H1 (cell line): Measurements from ENCODE around the gene RPTOR. TPM values are rescaled to one million over a fixed set of nuclear protein-coding genes. Genes with fewer than 3 reads are reported as not detected.

Source experiments
- CTCF ChIA-PET: fragments of 300-600 bp; sonication (Branson Sonifier 250); formaldehyde crosslinking; loops from one replicate; lab custom pipeline; 2021; ENCODE audit not compliant: partially characterized antibody; lab: Charles Lee
- POLR2A ChIA-PET: fragments of 300-600 bp; sonication (Branson Sonifier 250); formaldehyde crosslinking; loops from one replicate; lab custom pipeline; 2021; ENCODE audit warnings: inconsistent platforms; ENCODE audit not compliant: partially characterized antibody; lab: Charles Lee
- DNase-seq, 2 experiments: peaks; one replicate each; pipeline versions ENCODE4 v3.0.0 to v3.0.0-alpha.2; 2010 to 2022; ENCODE audit warnings: low spot score in 2 of 2, low read depth in 1 of 2, mixed read lengths in 1 of 2
- FAIRE-seq: peaks from 2 replicates; lab custom pipeline; 2011; peaks lifted over from hg19 to GRCh38; lab: Jason Lieb, UNC
- H2AFZ ChIP-seq: 2 replicates; pipeline ENCODE4 v1.8.1; 2012; ENCODE audit warnings: low read length, inconsistent platforms
- H2AK5ac ChIP-seq: 2 replicates; pipeline ENCODE4 v1.6.1; 2013; ENCODE audit warnings: low read depth, low read length
- H2BK120ac ChIP-seq: replicated peaks from 2 replicates; pipeline ENCODE3; 2013; ENCODE audit warnings: low read depth, low read length, inconsistent platforms
- H2BK12ac ChIP-seq: 2 replicates; pipeline ENCODE4 v1.6.1; 2013; ENCODE audit warnings: low read depth, low read length
- H2BK15ac ChIP-seq: 2 replicates; pipeline ENCODE4 v1.6.1; 2013; ENCODE audit warnings: low read length
- H2BK20ac ChIP-seq: 2 replicates; pipeline ENCODE4 v1.6.1; 2013; ENCODE audit warnings: low read length
- H2BK5ac ChIP-seq: 2 replicates; pipeline ENCODE4 v1.6.1; 2013; ENCODE audit warnings: low read depth, low read length
- H3K14ac ChIP-seq: 2 replicates; pipeline ENCODE4 v1.6.1; 2013; ENCODE audit warnings: inconsistent platforms; ENCODE audit not compliant: insufficient read length
- H3K18ac ChIP-seq: 2 replicates; pipeline ENCODE4 v1.6.1; 2013; ENCODE audit warnings: low read length; ENCODE audit errors: extremely low read depth
- H3K23ac ChIP-seq: 2 replicates; pipeline ENCODE4 v1.6.1; 2013; ENCODE audit warnings: inconsistent platforms; ENCODE audit not compliant: insufficient read length
- H3K23me2 ChIP-seq: 2 replicates; pipeline ENCODE4 v1.6.1; 2013; ENCODE audit warnings: low read depth, low read length
- H3K27ac ChIP-seq: 2 replicates; pipeline ENCODE4 v1.6.1; 2011; ENCODE audit warnings: low read depth, low read length, inconsistent platforms
- H3K27me3 ChIP-seq, 4 experiments: replicated peaks in 1 of 4; 1 replicate in 1 of 4; 2 replicates in 3 of 4; pipeline versions ENCODE4 v1.6.1 to v1.8.1; 2011 to 2013; ENCODE audit warnings: low read length in 3 of 4, mild to moderate bottlenecking in 3 of 4, inconsistent platforms in 2 of 4, mixed read lengths in 2 of 4, moderate library complexity in 1 of 4; ENCODE audit not compliant: control insufficient read depth in 3 of 4, insufficient read depth in 3 of 4; ENCODE audit errors: extremely low read depth in 1 of 4
- H3K36me3 ChIP-seq, 4 experiments: 2 replicates each; pipeline versions ENCODE4 v1.6.1 to v1.8.1; 2011 to 2013; ENCODE audit warnings: mild to moderate bottlenecking in 4 of 4, low read length in 3 of 4, moderate library complexity in 2 of 4, control low read depth in 1 of 4, inconsistent platforms in 1 of 4; ENCODE audit not compliant: insufficient read depth in 4 of 4, control insufficient read depth in 2 of 4
- H3K4ac ChIP-seq: replicated peaks from 2 replicates; pipeline ENCODE3; 2013; ENCODE audit warnings: low read length, low read depth, mixed read lengths, inconsistent platforms; ENCODE audit not compliant: insufficient read length
- H3K4me1 ChIP-seq, 4 experiments: replicated peaks in 1 of 4; 1 replicate in 1 of 4; 2 replicates in 3 of 4; pipeline versions ENCODE4 v1.6.1 to v1.8.1; 2011 to 2013; ENCODE audit warnings: low read length in 3 of 4, inconsistent platforms in 2 of 4, mixed read lengths in 1 of 4; ENCODE audit not compliant: insufficient read depth in 4 of 4, control insufficient read depth in 3 of 4
- H3K4me2 ChIP-seq, 2 experiments: 2 replicates each; pipeline versions ENCODE4 v1.6.1 to v1.8.1; 2011 to 2013; ENCODE audit warnings: low read depth in 2 of 2, low read length in 2 of 2, control low read depth in 1 of 2, inconsistent platforms in 1 of 2, mild to moderate bottlenecking in 1 of 2; ENCODE audit not compliant: insufficient read depth in 1 of 2
- H3K4me3 ChIP-seq, 4 experiments: fragments of 200-600, 300-600 bp in 1 of 4; sonication (generic), shearing (Covaris generic), sonication (Bioruptor Twin) in 1 of 4; 2 replicates each; pipeline versions ENCODE4 v1.5.1 to v1.8.1; 2011 to 2016; ENCODE audit warnings: low read length in 4 of 4, low read depth in 3 of 4, control low read depth in 2 of 4, inconsistent platforms in 2 of 4, mild to moderate bottlenecking in 2 of 4, mixed read lengths in 1 of 4, moderate library complexity in 1 of 4; ENCODE audit not compliant: insufficient read depth in 2 of 4; ENCODE audit errors: extremely low read depth in 1 of 4
- H3K56ac ChIP-seq: replicated peaks from 2 replicates; pipeline ENCODE3; 2013; ENCODE audit warnings: low read depth, mild to moderate bottlenecking, mixed read lengths, low read length, inconsistent platforms; ENCODE audit not compliant: insufficient read length
- H3K79me1 ChIP-seq: 2 replicates; pipeline ENCODE4 v1.6.1; 2013; ENCODE audit warnings: low read depth, low read length, control low read depth
- H3K79me2 ChIP-seq, 2 experiments: 2 replicates each; pipeline versions ENCODE4 v1.6.1 to v1.8.1; 2012 to 2013; ENCODE audit warnings: low read length in 2 of 2, mild to moderate bottlenecking in 2 of 2, inconsistent platforms in 1 of 2; ENCODE audit not compliant: insufficient read depth in 2 of 2, control insufficient read depth in 1 of 2
- H3K9ac ChIP-seq, 4 experiments: replicated peaks in 1 of 4; 1 replicate in 1 of 4; 2 replicates in 3 of 4; pipeline versions ENCODE4 v1.6.1 to v1.8.1; 2011 to 2013; ENCODE audit warnings: low read depth in 3 of 4, low read length in 3 of 4, control low read depth in 2 of 4, mild to moderate bottlenecking in 2 of 4, moderate library complexity in 2 of 4, inconsistent platforms in 1 of 4; ENCODE audit errors: extremely low read depth in 1 of 4
- H3K9me3 ChIP-seq, 2 experiments: 2 replicates each; pipeline versions ENCODE4 v1.6.1 to v1.8.1; 2012 to 2013; ENCODE audit warnings: mild to moderate bottlenecking in 2 of 2, moderate library complexity in 2 of 2, control low read depth in 1 of 2, inconsistent platforms in 1 of 2, low read depth in 1 of 2, low read length in 1 of 2, mixed read lengths in 1 of 2; ENCODE audit not compliant: insufficient read depth in 2 of 2
- H4K20me1 ChIP-seq, 2 experiments: replicated peaks in 1 of 2; 2 replicates each; pipeline versions ENCODE3 to v1.8.1; 2011 to 2013; ENCODE audit warnings: inconsistent platforms in 2 of 2, low read length in 2 of 2, mild to moderate bottlenecking in 1 of 2; ENCODE audit not compliant: insufficient read depth in 2 of 2, control insufficient read depth in 1 of 2
- H4K5ac ChIP-seq: 2 replicates; pipeline ENCODE4 v1.6.1; 2013; ENCODE audit warnings: low read length, low read depth, mixed read lengths, inconsistent platforms; ENCODE audit not compliant: insufficient read length
- H4K8ac ChIP-seq: 2 replicates; pipeline ENCODE4 v1.8.0; 2013; ENCODE audit warnings: mild to moderate bottlenecking, moderate library complexity, low read length, inconsistent platforms; ENCODE audit not compliant: insufficient read depth; ENCODE audit errors: extremely low read depth
- H4K91ac ChIP-seq: replicated peaks from 2 replicates; pipeline ENCODE3; 2013; ENCODE audit warnings: low read length, mixed read lengths, inconsistent platforms; ENCODE audit not compliant: insufficient read length
- BACH1 ChIP-seq: IDR thresholded peaks from 2 replicates; pipeline ENCODE4 v1.6.1; 2012; ENCODE audit warnings: low read length, improper control_type of control experiment
- CHD1 ChIP-seq: IDR thresholded peaks from 2 replicates; pipeline ENCODE4 v1.6.1; 2012; ENCODE audit warnings: low read depth, low read length, improper control_type of control experiment
- CREB1 ChIP-seq: IDR thresholded peaks from 2 replicates; pipeline ENCODE4 v1.6.1; 2012; ENCODE audit warnings: inconsistent platforms
- GABPA ChIP-seq: IDR thresholded peaks from 2 replicates; pipeline ENCODE4 v1.6.1; 2011; ENCODE audit warnings: mild to moderate bottlenecking, low read length, moderate library complexity, borderline replicate concordance; ENCODE audit not compliant: insufficient read depth
- HDAC2 ChIP-seq, 2 experiments: fragments of 300-600 bp in 1 of 2; sonication (generic) in 1 of 2; IDR thresholded peaks; 2 replicates each; pipeline ENCODE4 v1.6.1; 2011 to 2012; ENCODE audit warnings: low read depth in 2 of 2, low read length in 2 of 2, mild to moderate bottlenecking in 2 of 2, moderate library complexity in 2 of 2, borderline replicate concordance in 1 of 2, inconsistent platforms in 1 of 2
- JUN ChIP-seq: IDR thresholded peaks from 2 replicates; pipeline ENCODE4 v1.6.1; 2011; ENCODE audit warnings: low read depth, mild to moderate bottlenecking, improper control_type of control experiment, low read length
- KDM5A ChIP-seq: fragments of 200-600 bp; IDR thresholded peaks from 2 replicates; pipeline ENCODE4 v1.7.1; 2012; ENCODE audit warnings: mild to moderate bottlenecking, low read length, inconsistent platforms, mixed read lengths
- NANOG ChIP-seq: IDR thresholded peaks from 2 replicates; pipeline ENCODE4 v1.6.1; 2011; ENCODE audit warnings: low read length, low read depth, mild to moderate bottlenecking, inconsistent platforms; ENCODE audit not compliant: insufficient read depth, poor library complexity, severe bottlenecking
- NRF1 ChIP-seq: IDR thresholded peaks from 2 replicates; pipeline ENCODE4 v1.6.1; 2011; ENCODE audit warnings: mild to moderate bottlenecking, low read depth, low read length, improper control_type of control experiment
- RFX5 ChIP-seq: IDR thresholded peaks from 2 replicates; pipeline ENCODE4 v1.6.1; 2011; ENCODE audit warnings: low read depth, low read length, improper control_type of control experiment, borderline replicate concordance
- TAF1 ChIP-seq: IDR thresholded peaks from 2 replicates; pipeline ENCODE4 v1.6.1; 2011; ENCODE audit warnings: mild to moderate bottlenecking, low read depth, low read length
- TAF7 ChIP-seq: optimal IDR thresholded peaks from 2 replicates; pipeline ENCODE3; 2011; ENCODE audit warnings: low read depth, mild to moderate bottlenecking, inconsistent platforms, low read length, moderate library complexity, borderline replicate concordance
- TCF12 ChIP-seq: IDR thresholded peaks from 2 replicates; pipeline ENCODE4 v1.6.1; 2011; ENCODE audit warnings: low read depth, mild to moderate bottlenecking, low read length
- USF2 ChIP-seq: IDR thresholded peaks from 2 replicates; pipeline ENCODE4 v1.6.1; 2011; ENCODE audit warnings: low read length, improper control_type of control experiment
- WGBS, 2 experiments: shearing (Covaris generic) in 1 of 2; methylation state at CpG; one replicate each; pipeline versions ENCODE4 v1.1.6 to v1.1.7; 2013 to 2015; ENCODE audit warnings: low lambda C conversion rate in 2 of 2, mixed read lengths in 2 of 2, inconsistent platforms in 1 of 2, low coverage in 1 of 2, missing lambda C conversion rate in 1 of 2; ENCODE audit not compliant: insufficient replicate concordance in 2 of 2, insufficient coverage in 1 of 2, insufficient read length in 1 of 2; ENCODE audit errors: extremely low coverage in 1 of 2, missing lambda C conversion rate in 1 of 2; 5-methylcytosine and 5-hydroxymethylcytosine counted together
- polyA plus RNA-seq, 7 experiments: library from polyadenylated mRNA; depleted of rRNA in 3 of 7; stranded (reverse) in 5 of 7; unstranded in 2 of 7; fragments of >200 nt in 5 of 7; fragments of 200-250 nt in 2 of 7; gene quantifications; 1 replicate in 5 of 7; 2 replicates in 1 of 7; 4 replicates in 1 of 7; pipeline versions ENCODE4 v1.2.1 to v1.2.3, GENCODE V29; 2011 to 2013; ENCODE audit warnings: missing spikeins in 2 of 7, mixed read lengths in 2 of 7
- total RNA-seq: library from RNA; stranded (reverse); fragmentation: NEBNext Ultra II Directional; extraction: Animal tissue kit (Norgen Biotek cat#: 25700); gene quantifications from 2 replicates; pipeline ENCODE4 v1.2.1, GENCODE V29; 2021

RPTOR gene
- total and polyA plus RNA-seq, 2 of the 8 experiments (the other 6 are each of a cell fraction or from before 2014, with no cell fraction given) = 6.9 to 28.7 TPM

GRCh38 chr17:80676564-80676963, 131.9 kb downstream of the RPTOR start:
- H3K27ac ChIP-seq = no peak overlapping the region
- CTCF ChIA-PET = interaction anchor here (1.0 to 1.2 kb wide), 2 partner anchors 11 to 29 kb away, joined by 3 to 7 read pairs; no protein-coding TSS in a partner anchor
- 85% methylated on average over 9 of the region's 9 CpGs; no CpG with 5 or more reads in 1 of the 2 experiments for WGBS, 2 experiments
- TF ChIP-seq HDAC2 (IDR thresholded peaks at IDR 0.05; ENCODE audit: borderline replicate concordance in 1 of 2, low read depth in 2 of 2, low read length in 2 of 2) (no peak), RFX5 (no peak), USF2 (no peak), BACH1 (no peak), CHD1 (no peak), TCF12 (no peak), CREB1 (no peak), NANOG (no peak), KDM5A (no peak), TAF7 (no peak), TAF1 (no peak), JUN (no peak), GABPA (no peak), NRF1 (no peak)

More at GRCh38 chr17:80676564-80676963, 131.9 kb downstream of the RPTOR start:
- H3K14ac ChIP-seq = no peak overlapping the region
- H3K23ac ChIP-seq = no peak overlapping the region
- FAIRE-seq (no peak), DNase-seq (no peak)
- H3K36me3 ChIP-seq = no peaks in the 10 kb centered on the region
- H3K56ac ChIP-seq = no peak overlapping the region
- no peaks in the 10 kb centered on the region for H3K27me3 ChIP-seq
- H3K4me2 ChIP-seq = no peak overlapping the region
- H4K5ac ChIP-seq = no peak overlapping the region
- no peak overlapping the region for H2BK20ac ChIP-seq
- H3K4me3 ChIP-seq = no peak overlapping the region
- no peaks in the 10 kb centered on the region for H3K9me3 ChIP-seq
- H3K9ac ChIP-seq = no peak overlapping the region
- no peak overlapping the region for H2AK5ac ChIP-seq
- H2BK5ac ChIP-seq = no peak overlapping the region
- H3K23me2 ChIP-seq = no peaks in the 10 kb centered on the region
- no peak overlapping the region for H2BK15ac ChIP-seq
- no peak overlapping the region for H3K18ac ChIP-seq
- H2AFZ ChIP-seq = no peak overlapping the region
- no peak overlapping the region for H2BK120ac ChIP-seq
- H4K20me1 ChIP-seq = peaks cover 0 to 3% of the 10 kb centered on the region in 2 experiments
- H4K91ac ChIP-seq = no peak overlapping the region
- POLR2A ChIA-PET = no interaction called here
- H4K8ac ChIP-seq = no peak overlapping the region
- peaks cover 7% of the 10 kb centered on the region; the same call in 1 of the 2 replicates for H3K79me1 ChIP-seq
- no peak overlapping the region for H2BK12ac ChIP-seq
- no peak overlapping the region for H3K4ac ChIP-seq
- peaks cover 0 to 10% (median 5%) of the 10 kb centered on the region in 4 experiments; a peak in 4 of 7 replicates for H3K4me1 ChIP-seq
- H3K79me2 ChIP-seq = peaks cover 0 to 24% of the 10 kb centered on the region in 2 experiments; a peak in 1 of 4 replicates
